ENCODE results near the gene HOXC10. TPM values are rescaled to one million over a fixed set of nuclear protein-coding genes. Genes with fewer than 3 reads are reported as not detected.

Gene HOXC10
- total RNA-seq, 1 donor from 2014 or later = not detected

DNA sequence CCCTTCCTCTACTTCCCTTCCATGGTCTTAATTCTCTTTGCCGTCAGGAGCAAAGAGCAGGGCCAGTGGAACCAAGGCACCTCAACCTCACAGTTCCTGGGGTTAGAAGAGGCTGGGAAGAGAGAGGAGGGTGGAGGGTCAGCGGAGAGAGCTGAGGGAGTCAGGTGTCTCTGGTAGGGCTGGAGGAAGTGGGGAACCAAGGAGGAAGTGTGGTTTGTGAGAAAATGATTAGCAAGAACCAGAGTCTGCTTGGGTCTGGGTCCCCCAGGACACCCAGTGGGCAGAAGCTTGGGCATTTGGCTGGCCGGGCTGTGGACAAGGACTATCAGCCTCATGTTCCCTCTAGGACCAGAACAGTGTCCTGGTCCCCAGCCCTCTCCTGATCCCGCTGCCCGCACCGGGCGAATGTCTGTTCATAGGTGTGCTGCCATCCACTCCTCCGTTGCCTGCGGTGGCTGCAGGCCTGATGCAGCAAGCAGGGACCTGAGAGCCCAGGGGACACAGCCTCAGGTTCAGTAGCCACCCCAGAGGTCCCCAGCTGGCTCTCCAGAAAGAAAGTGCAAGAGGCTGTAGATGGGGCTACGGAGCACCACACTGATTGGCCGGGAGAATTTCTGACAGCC is 27.9 kb upstream of the HOXC10 start:
- Mint-ChIP-seq H3K27me3 (ENCODE audit: unreplicated experiment) (peaks cover 53% of the 10 kb centered on the region), H3K4me1 (ENCODE audit: low read depth, unreplicated experiment) (no peaks in the 10 kb centered on the region), H3K4me3 (ENCODE audit: unreplicated experiment) (no peak overlapping the region), H3K9me3 (ENCODE audit: unreplicated experiment) (peaks cover 3% of the 10 kb centered on the region), H3K27ac (ENCODE audit: unreplicated experiment) (no peak overlapping the region), H3K36me3 (ENCODE audit: unreplicated experiment) (peaks cover 4% of the 10 kb centered on the region)
- TF ChIP-seq, protein P1, sequence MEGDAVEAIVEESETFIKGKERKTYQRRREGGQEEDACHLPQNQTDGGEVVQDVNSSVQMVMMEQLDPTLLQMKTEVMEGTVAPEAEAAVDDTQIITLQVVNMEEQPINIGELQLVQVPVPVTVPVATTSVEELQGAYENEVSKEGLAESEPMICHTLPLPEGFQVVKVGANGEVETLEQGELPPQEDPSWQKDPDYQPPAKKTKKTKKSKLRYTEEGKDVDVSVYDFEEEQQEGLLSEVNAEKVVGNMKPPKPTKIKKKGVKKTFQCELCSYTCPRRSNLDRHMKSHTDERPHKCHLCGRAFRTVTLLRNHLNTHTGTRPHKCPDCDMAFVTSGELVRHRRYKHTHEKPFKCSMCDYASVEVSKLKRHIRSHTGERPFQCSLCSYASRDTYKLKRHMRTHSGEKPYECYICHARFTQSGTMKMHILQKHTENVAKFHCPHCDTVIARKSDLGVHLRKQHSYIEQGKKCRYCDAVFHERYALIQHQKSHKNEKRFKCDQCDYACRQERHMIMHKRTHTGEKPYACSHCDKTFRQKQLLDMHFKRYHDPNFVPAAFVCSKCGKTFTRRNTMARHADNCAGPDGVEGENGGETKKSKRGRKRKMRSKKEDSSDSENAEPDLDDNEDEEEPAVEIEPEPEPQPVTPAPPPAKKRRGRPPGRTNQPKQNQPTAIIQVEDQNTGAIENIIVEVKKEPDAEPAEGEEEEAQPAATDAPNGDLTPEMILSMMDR (IDR thresholded peaks at IDR 0.05; ENCODE audit: partially characterized antibody, unreplicated experiment) = no peak
- no peak for DNase-seq

DNA sequence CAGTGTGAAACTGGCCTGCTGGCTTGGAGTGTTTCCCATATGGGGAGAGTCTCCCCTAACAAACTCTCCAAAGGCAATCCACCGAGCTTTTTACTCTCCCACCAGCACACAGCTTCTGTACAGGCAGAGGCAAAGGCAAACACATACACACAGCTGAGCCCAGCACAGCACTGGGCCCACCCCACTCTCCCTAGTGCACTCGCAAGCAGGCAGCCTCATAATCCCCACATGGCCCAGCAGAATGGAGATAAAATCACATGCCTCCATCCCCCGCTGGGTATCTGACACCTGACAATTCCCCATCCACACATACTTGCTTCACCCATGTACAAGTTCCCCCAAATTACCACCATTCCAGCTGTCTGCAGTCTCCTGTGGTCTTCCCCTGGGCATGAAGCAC is 26.8 kb upstream of the HOXC10 start:
- no peak for DNase-seq
- peaks cover 4% of the 10 kb centered on the region for H3K36me3 Mint-ChIP-seq (ENCODE audit: unreplicated experiment)
- H3K4me1 Mint-ChIP-seq (ENCODE audit: low read depth, unreplicated experiment) = no peaks in the 10 kb centered on the region
- peaks cover 3% of the 10 kb centered on the region for H3K9me3 Mint-ChIP-seq (ENCODE audit: unreplicated experiment)
- H3K4me3 Mint-ChIP-seq (ENCODE audit: unreplicated experiment) = no peak overlapping the region
- H3K27me3 Mint-ChIP-seq (ENCODE audit: unreplicated experiment) = peaks cover 48% of the 10 kb centered on the region
- H3K27ac Mint-ChIP-seq (ENCODE audit: unreplicated experiment) = no peak overlapping the region
- TF ChIP-seq, protein P1 (IDR thresholded peaks at IDR 0.05; ENCODE audit: partially characterized antibody, unreplicated experiment) = no peak

DNA sequence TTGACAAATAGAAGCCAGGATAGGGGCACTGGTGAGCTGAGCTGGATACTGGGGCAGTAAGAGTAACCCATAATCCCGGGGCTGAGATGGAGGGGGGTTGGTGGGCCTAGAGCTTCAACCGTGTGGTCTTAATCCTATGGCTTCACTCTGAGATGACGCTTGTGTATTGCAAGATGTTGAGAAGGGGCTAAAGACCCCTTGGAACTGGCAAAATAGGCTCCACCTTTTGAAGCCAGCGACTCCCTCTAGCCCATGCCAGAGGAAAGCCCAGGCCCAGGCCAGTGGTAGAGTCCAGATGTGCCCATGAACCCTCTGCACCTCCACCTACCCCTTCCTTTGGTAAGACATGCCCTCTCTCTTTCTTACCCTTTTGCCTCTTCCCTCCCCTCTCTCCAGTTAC is 25.6 kb upstream of the HOXC10 start:
- Mint-ChIP-seq H3K9me3 (ENCODE audit: unreplicated experiment) (peaks cover 3% of the 10 kb centered on the region), H3K27ac (ENCODE audit: unreplicated experiment) (no peak overlapping the region), H3K4me1 (ENCODE audit: low read depth, unreplicated experiment) (no peaks in the 10 kb centered on the region), H3K27me3 (ENCODE audit: unreplicated experiment) (peaks cover 43% of the 10 kb centered on the region), H3K4me3 (ENCODE audit: unreplicated experiment) (no peak overlapping the region), H3K36me3 (ENCODE audit: unreplicated experiment) (peaks cover 4% of the 10 kb centered on the region)
- DNase-seq = no peak
- TF ChIP-seq, protein P1 (IDR thresholded peaks at IDR 0.05; ENCODE audit: partially characterized antibody, unreplicated experiment) = no peak

DNA sequence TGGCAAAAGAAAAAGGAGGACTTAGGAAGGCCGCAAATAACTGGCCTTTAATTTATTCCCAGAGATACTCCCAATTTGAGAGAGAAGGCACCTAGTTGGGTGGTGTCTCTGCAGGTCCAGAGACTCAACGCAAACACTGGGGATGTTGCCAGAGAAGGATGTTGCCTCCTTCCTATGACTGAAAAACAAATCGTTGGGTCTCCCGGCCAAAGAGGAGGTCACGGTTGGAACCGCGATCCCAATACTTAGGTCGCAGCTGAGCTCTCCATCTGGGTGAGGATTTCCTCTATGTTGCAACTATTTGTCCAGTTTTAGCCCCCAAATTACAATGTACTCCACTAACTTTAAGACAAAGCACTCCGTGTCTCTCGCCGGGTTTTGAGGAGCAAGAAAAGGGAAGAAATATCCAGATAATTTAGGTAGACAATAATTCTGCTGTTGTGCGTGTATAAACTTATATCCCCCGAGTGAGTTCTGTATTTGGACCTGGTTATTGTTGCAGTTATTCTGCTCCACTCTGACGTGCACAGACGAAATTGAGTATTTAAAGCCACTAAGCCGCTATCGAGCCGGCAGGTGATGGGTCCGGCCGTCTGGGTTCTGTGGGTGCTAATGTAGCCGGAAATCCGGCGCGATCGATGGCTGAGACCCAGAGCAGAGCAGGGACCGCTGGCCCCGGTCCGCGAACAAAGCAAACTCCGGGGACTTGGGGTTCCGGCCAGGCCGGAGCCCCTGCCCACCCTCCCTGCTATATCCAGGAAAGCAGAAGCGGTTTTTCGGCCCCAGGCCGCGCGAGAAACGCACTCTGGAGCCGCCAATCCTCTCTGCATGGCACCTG is 24.5 kb upstream of the HOXC10 start:
- TF ChIP-seq, protein P1 (IDR thresholded peaks at IDR 0.05; ENCODE audit: partially characterized antibody, unreplicated experiment) = no peak
- Mint-ChIP-seq H3K27ac (ENCODE audit: unreplicated experiment) (no peak overlapping the region), H3K9me3 (ENCODE audit: unreplicated experiment) (peaks cover 3% of the 10 kb centered on the region), H3K36me3 (ENCODE audit: unreplicated experiment) (peaks cover 4% of the 10 kb centered on the region), H3K27me3 (ENCODE audit: unreplicated experiment) (peaks cover 47% of the 10 kb centered on the region), H3K4me1 (ENCODE audit: low read depth, unreplicated experiment) (no peaks in the 10 kb centered on the region), H3K4me3 (ENCODE audit: unreplicated experiment) (no peak overlapping the region)
- no peak for DNase-seq

Data from glutamatergic neuron (in vitro differentiated cells).